HG03103 (cell line): ENCODE results near the gene PFKL.
A peak's percentile ranks its signal among the peaks of the same experiment; 100 is the strongest.

ENCODE experiments used
- ATAC-seq: cut with Tn5 transposase; IDR thresholded peaks from one replicate; pipeline ENCODE4 v1.9.1; 2021; ENCODE audit warnings: low read depth; ENCODE audit not compliant: unreplicated experiment

The PFKL gene

GRCh38 chr21:44299458-44300261 is at the start of gene PFKL:
Gene PFKL, plus strand, starts transcription at chr21:44300053. Its CDS starts 53 bp downstream, at chr21:44300106.
- peak; percentile 52 for ATAC-seq

DNA sequence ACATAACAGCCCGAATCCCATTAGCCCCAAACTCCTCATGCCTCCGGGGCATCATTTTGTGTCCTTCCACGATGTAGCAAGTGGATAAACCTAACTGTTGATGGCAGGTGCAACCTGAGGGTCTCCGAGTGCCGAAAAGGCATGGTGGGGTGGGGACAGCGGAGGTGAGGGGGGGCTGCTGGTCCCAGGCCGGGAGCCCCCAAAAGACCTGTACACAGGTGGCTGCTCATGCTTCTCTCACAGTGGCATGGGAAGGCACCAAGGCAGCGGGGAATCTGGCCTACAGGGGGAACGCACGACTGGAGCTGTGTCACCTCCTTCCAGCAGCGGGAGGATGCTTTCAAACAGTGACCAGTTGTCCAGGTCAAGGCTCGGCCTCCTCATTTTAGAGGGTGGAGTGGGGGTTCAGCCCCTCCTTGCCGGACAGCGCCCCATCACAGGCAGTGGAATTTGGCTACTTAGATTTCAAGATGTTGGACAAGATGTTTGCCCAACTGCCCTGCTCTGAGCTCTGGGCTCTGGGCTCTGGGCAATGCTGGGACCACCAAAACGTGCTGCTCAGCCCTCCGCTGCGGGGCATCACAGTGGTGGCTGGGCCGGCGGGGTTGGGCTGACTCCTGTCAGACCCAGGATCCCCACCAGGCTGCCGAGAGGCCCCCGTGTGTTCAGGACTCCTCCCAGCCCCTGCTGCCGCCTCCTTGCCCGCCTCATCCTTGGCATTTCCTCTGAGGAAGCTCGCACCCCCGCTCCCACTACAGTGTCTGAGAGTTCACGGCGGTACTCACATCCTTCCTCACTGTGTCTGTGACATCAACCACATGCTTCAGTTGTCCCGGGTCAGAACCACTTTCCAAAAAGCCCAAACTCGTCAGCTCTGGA is 45.8 kb upstream of the PFKL start:
- ATAC-seq = no peak

DNA sequence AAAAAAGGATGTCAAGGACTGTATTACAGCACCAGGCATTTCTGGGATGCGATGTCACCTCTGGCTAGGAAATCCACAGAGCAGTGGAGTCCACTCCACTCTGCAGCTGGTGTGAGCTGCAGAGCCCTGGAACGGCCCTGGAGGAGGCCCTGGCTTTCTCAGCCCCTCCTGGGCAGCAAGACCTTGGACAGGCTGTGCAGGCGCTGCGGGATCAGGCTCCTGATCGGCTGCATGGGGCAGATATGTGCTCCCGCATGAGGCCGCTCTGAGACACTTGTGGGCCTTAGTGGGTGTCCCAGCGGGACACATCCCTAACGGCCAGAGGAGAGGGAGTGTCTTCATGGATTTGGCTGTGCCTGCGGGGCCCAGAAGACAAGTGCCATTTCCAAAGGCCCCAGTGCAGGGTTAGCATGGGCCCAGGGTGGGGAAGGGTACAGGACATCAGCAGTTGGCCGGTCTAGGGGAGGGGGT is 44.3 kb upstream of the PFKL start:
- ATAC-seq = no peak

- ATAC-seq = no peak
Measured at GRCh38 chr21:44258056-44258725, 41.7 kb upstream of the PFKL start.

GRCh38 chr21:44259082-44259705 is 40.7 kb upstream of the PFKL start:
- no peak for ATAC-seq

- ATAC-seq = no peak
Measured at GRCh38 chr21:44260066-44260465, 39.8 kb upstream of the PFKL start.

DNA sequence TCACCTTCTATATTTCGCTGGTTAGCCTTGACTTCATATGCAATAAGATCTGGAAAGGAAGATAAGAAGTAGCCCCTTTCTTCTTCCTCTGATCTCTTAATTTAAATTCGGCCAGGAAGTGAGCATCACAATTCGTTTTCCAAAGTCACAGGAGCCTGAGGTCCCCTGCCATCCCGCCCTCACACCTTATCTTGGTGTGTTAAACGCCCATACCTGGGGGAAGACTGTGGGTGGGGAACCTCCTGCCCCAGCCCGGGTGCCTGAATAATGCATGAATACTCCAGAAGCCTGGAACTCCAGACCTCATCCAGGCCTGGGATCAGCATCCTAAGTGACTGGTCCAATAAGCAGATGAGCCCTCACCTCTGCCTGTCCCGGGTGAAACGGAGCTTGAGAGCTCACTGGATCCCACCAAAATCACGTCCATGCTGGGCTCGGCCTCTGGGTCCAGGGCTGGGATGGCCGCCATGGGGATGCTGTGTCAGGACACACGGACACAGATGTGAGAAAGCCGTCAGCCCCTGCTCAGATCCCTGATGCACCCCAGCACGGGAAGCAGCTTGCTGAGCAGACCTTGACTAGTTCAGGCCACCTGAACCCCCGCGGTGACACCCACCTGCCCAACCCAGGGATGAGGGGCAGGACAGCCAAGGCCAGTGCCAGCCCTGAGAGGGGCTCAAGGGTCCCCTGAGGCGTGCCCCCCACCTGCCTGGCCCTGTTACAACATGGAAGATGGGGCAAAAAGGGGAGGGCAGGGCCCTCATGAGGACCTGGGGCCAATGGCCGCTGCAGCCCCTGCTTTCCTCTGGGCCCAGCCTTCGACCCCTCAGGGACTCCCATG is 38.8 kb upstream of the PFKL start:
- ATAC-seq = no peak

DNA sequence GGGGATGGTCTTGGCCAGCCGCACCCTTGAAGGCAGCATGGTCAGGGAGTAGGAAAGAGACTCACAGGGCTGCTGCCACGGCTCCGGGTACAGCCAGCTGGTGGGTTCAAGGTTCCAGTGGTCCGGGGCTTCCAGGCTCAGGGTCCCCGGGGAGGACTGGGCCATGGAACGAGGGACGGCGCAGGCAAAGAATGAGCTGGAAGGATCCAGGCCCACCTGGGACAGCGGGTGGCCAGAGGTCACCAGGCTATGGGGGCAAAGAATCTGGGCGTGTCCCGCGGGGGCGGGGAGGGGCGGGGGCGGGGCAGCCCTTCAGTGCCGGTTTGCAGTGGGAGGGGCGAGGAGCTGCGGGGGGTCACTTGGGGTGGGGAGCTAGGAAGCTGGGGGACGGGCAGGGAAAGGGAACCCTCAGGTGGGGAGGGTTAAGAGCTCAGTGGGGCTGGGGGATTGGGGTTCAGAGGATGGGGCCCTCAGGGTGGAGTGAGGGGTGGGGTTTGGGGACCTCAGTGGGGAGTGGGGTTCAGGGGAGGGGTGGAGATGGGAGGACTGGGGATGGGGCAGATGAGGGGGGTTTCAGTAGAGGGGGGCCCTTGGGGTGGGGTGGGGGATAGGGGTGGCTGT is 38.1 kb upstream of the PFKL start, which contains the start of gene DNMT3L:
Gene DNMT3L (minus strand): TSS at position 223 of the 621 bp plus-strand sequence. CDS start 638 bp downstream, outside the sequence.
- no peak for ATAC-seq

- ATAC-seq = no peak
Measured at GRCh38 chr21:44262338-44263056, 37.4 kb upstream of the PFKL start.

GRCh38 chr21:44263221-44263760 is 36.6 kb upstream of the PFKL start:
- no peak for ATAC-seq

GRCh38 chr21:44263768-44264167 is 36.1 kb upstream of the PFKL start:
- no peak for ATAC-seq

GRCh38 chr21:44265734-44266270 is 34.1 kb upstream of the PFKL start:
- no peak for ATAC-seq

DNA sequence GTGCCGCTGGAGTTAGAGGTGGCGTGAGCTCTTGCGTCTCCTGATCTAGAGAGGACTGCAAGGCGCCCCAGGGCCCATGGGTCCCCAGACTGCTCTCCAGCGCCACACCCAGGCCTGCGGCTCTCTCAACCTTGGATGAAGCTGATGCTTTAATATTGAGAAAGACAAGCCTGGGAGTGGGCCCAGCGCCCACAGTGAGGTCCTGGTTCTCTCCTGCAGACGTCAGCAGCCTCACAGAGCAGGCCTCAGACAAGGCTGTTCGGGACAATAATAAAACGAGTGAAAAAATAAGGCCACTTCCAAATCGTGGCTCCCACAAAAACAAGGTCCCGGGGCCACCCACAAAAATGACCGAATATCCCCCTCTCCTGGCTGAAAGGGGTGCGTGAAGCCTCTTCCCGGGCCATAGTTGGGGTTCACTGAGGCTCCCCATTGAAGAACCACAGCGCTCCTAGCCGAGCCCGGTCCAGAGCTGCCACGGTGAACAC is 32.2 kb upstream of the PFKL start:
- no peak for ATAC-seq

DNA sequence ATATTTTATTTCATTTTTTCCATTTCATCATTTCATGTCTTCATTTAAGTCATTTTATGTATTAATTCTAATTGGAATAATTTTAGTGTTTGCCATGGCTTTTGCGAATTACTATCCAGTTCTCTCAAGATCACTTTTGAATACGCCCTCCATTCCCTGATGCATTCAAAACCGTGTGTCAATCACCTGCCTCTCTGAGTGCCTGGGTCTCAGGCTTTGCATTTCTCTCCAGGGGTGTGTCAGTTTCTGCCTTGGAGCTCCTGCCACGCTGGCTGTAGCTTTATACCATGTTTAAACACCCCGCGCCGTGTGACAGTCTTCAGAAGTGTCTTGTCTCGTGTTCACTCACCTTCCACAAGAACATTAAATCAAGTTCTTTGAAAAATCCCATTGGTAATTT is 30.8 kb upstream of the PFKL start:
- ATAC-seq = no peak

GRCh38 chr21:44271558-44272283 is 28.1 kb upstream of the PFKL start:
- no peak for ATAC-seq

GRCh38 chr21:44272284-44272858 is 27.5 kb upstream of the PFKL start:
- no peak for ATAC-seq

DNA sequence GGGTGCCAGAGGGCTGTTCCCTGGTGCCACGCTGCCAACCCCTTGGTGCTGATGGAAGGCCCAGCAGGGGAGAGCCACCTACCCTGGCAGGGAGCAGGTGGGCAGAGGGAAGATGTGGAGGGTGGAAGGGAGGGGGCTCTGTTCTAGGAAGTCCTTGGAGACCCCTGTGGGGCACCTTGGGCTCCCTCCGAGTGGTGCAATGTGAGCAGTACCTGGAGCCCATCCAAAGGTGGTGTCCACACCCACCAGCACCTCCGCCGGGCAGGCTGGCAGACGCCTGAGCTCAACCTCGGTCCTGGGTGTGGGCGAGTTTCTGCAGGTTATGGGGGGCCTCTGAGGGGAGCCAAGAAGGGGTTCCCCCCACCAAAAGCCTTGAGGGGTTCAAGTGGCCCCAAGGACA is 26.8 kb upstream of the PFKL start:
- ATAC-seq = no peak
